ENCODE measurements around the gene SKP2. TPM values are rescaled to one million over a fixed set of nuclear protein-coding genes. Genes with fewer than 3 reads are reported as not detected.

Gene SKP2
- polyA plus RNA-seq, 1 donor from 2014 or later = 26.0 TPM

GRCh38 chr5:36214436-36214835 lies 62.5 kb downstream of the SKP2 start:
- Histone ChIP-seq H4K20me1 (ENCODE audit: insufficient read depth) (no peaks in the 10 kb centered on the region), H3K36me3 (ENCODE audit: insufficient read depth, low read length) (peaks cover 6% of the 10 kb centered on the region), H3K27me3 (ENCODE audit: insufficient read depth, low read depth, low read length) (no peaks in the 10 kb centered on the region), H3K9me3 (ENCODE audit: low read length) (no peaks in the 10 kb centered on the region), H3K27ac (ENCODE audit: low read length) (no peak overlapping the region), H3K4me3 (ENCODE audit: low read length) (no peak overlapping the region), H3K9me2 (ENCODE audit: insufficient read depth, low read length) (no peaks in the 10 kb centered on the region), H3F3A (ENCODE audit: insufficient read depth, low read length, poor library complexity, severe bottlenecking) (no peaks in the 10 kb centered on the region), H3K79me2 (replicated peaks; ENCODE audit: insufficient read depth, low read length) (no peaks in the 10 kb centered on the region), H3K9ac (ENCODE audit: low read length) (no peak overlapping the region), H2AFZ (ENCODE audit: low read depth, low read length) (no peak overlapping the region), H3K4me2 (ENCODE audit: low read length) (no peak overlapping the region)
- TF ChIP-seq EZH2 (IDR thresholded peaks at IDR 0.05; ENCODE audit: borderline replicate concordance, insufficient read depth, low read length, poor library complexity, severe bottlenecking) (no peak), SMC3 (conservative IDR thresholded peaks at IDR 0.05; ENCODE audit: poor library complexity) (no peak), POLR2AphosphoS5 (IDR thresholded peaks at IDR 0.05) (no peak), RAD21 (conservative IDR thresholded peaks at IDR 0.05) (peak; percentile 33)
- TF ChIP-seq, protein P1, sequence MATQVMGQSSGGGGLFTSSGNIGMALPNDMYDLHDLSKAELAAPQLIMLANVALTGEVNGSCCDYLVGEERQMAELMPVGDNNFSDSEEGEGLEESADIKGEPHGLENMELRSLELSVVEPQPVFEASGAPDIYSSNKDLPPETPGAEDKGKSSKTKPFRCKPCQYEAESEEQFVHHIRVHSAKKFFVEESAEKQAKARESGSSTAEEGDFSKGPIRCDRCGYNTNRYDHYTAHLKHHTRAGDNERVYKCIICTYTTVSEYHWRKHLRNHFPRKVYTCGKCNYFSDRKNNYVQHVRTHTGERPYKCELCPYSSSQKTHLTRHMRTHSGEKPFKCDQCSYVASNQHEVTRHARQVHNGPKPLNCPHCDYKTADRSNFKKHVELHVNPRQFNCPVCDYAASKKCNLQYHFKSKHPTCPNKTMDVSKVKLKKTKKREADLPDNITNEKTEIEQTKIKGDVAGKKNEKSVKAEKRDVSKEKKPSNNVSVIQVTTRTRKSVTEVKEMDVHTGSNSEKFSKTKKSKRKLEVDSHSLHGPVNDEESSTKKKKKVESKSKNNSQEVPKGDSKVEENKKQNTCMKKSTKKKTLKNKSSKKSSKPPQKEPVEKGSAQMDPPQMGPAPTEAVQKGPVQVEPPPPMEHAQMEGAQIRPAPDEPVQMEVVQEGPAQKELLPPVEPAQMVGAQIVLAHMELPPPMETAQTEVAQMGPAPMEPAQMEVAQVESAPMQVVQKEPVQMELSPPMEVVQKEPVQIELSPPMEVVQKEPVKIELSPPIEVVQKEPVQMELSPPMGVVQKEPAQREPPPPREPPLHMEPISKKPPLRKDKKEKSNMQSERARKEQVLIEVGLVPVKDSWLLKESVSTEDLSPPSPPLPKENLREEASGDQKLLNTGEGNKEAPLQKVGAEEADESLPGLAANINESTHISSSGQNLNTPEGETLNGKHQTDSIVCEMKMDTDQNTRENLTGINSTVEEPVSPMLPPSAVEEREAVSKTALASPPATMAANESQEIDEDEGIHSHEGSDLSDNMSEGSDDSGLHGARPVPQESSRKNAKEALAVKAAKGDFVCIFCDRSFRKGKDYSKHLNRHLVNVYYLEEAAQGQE (IDR thresholded peaks at IDR 0.05; ENCODE audit: borderline replicate concordance) = no peak
- TF ChIP-seq, protein P2, sequence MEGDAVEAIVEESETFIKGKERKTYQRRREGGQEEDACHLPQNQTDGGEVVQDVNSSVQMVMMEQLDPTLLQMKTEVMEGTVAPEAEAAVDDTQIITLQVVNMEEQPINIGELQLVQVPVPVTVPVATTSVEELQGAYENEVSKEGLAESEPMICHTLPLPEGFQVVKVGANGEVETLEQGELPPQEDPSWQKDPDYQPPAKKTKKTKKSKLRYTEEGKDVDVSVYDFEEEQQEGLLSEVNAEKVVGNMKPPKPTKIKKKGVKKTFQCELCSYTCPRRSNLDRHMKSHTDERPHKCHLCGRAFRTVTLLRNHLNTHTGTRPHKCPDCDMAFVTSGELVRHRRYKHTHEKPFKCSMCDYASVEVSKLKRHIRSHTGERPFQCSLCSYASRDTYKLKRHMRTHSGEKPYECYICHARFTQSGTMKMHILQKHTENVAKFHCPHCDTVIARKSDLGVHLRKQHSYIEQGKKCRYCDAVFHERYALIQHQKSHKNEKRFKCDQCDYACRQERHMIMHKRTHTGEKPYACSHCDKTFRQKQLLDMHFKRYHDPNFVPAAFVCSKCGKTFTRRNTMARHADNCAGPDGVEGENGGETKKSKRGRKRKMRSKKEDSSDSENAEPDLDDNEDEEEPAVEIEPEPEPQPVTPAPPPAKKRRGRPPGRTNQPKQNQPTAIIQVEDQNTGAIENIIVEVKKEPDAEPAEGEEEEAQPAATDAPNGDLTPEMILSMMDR (IDR thresholded peaks at IDR 0.05; ENCODE audit: poor library complexity, severe bottlenecking) = no peak

GRCh38 chr5:36215910-36216309 lies 64.0 kb downstream of the SKP2 start:
- no peaks in the 10 kb centered on the region for H3K9me2 ChIP-seq (ENCODE audit: insufficient read depth, low read length)
- TF ChIP-seq EZH2 (IDR thresholded peaks at IDR 0.05; ENCODE audit: borderline replicate concordance, insufficient read depth, low read length, poor library complexity, severe bottlenecking) (no peak), TAF1 (IDR thresholded peaks at IDR 0.05; ENCODE audit: low read depth) (no peak), MXI1 (conservative IDR thresholded peaks at IDR 0.05; ENCODE audit: poor library complexity, severe bottlenecking) (no peak), EP300 (conservative IDR thresholded peaks at IDR 0.05; ENCODE audit: poor library complexity, severe bottlenecking) (no peak), POLR2AphosphoS5 (IDR thresholded peaks at IDR 0.05) (no peak)
- TF ChIP-seq, protein P1 (IDR thresholded peaks at IDR 0.05; ENCODE audit: borderline replicate concordance) = no peak
- no peaks in the 10 kb centered on the region for H3K27me3 ChIP-seq (ENCODE audit: insufficient read depth, low read depth, low read length)

More at GRCh38 chr5:36215910-36216309, 64.0 kb downstream of the SKP2 start:
- no peak overlapping the region for H3K4me2 ChIP-seq (ENCODE audit: low read length)
- H3K9ac ChIP-seq (ENCODE audit: low read length) = no peak overlapping the region
- H3F3A ChIP-seq (ENCODE audit: insufficient read depth, low read length, poor library complexity, severe bottlenecking) = no peaks in the 10 kb centered on the region
- no peak overlapping the region for H2AFZ ChIP-seq (ENCODE audit: low read depth, low read length)
- H3K9me3 ChIP-seq (ENCODE audit: low read length) = no peaks in the 10 kb centered on the region
- no peaks in the 10 kb centered on the region for H4K20me1 ChIP-seq (ENCODE audit: insufficient read depth)
- no peak overlapping the region for H3K4me3 ChIP-seq (ENCODE audit: low read length)
- no peaks in the 10 kb centered on the region for H3K79me2 ChIP-seq (replicated peaks; ENCODE audit: insufficient read depth, low read length)
- peaks cover 9% of the 10 kb centered on the region for H3K36me3 ChIP-seq (ENCODE audit: insufficient read depth, low read length)
- no peak overlapping the region for H3K27ac ChIP-seq (ENCODE audit: low read length)

Data from neural cell (in vitro differentiated cells).